Adrenal gland (tissue), 5 donors: ENCODE results near the gene PGD.

Source experiments
- CTCF ChIP-seq, 6 experiments: fragments of 450-650 bp in 4 of 6; fragments of 200-600 bp in 2 of 6; sonication (generic) in 1 of 6; IDR thresholded peaks; 1 replicate in 5 of 6; 2 replicates in 1 of 6; pipeline versions ENCODE4 v1.5.1 to v1.8.0; 2016 to 2021; ENCODE audit warnings: antibody characterized with exemption in 6 of 6, mild to moderate bottlenecking in 2 of 6, moderate library complexity in 1 of 6
- POLR2A ChIP-seq, 2 donors: fragments of 450-650 bp; IDR thresholded peaks; one replicate each; pipeline ENCODE4 v1.6.1; 2017; ENCODE audit warnings: antibody characterized with exemption in 2 of 2, mild to moderate bottlenecking in 2 of 2, moderate library complexity in 1 of 2
- donor health status: DM: no; HTN: no; CAD: no.

- TF ChIP-seq POLR2A (IDR thresholded peaks at IDR 0.05) (no peak), CTCF (IDR thresholded peaks at IDR 0.05) (no peak)
These were observed 52.0 kb downstream of the PGD start for GRCh38 chr1:10450836-10451235.
